A549 (cell line): Measurements from ENCODE around the gene AFAP1. TPM values are rescaled to one million over a fixed set of nuclear protein-coding genes. Genes with fewer than 3 reads are reported as not detected.

Experiments
- ATAC-seq, 2 experiments: fragments of 200-7000 bp in 1 of 2; fragments of >200 bp in 1 of 2; cut with Nextera tagmentation in 1 of 2; cut with Tn5 transposase in 1 of 2; 3 replicates each; pipeline versions ENCODE4 v1.8.0 to v1.9.1; 2018 to 2020; ENCODE audit warnings: mild to moderate bottlenecking in 1 of 2, moderate library complexity in 1 of 2
- CTCF ChIA-PET: fragments of 300-600 bp; sonication (Branson Sonifier 250); formaldehyde crosslinking; extraction: SDS; loops from one replicate; lab custom pipeline; 2021; ENCODE audit warnings: antibody characterized with exemption, inconsistent platforms; lab: Yijun Ruan, JAX
- POLR2A ChIA-PET: fragments of 350-600 bp; formaldehyde crosslinking; extraction: SDS; loops from one replicate; lab custom pipeline; 2021; ENCODE audit warnings: antibody characterized with exemption, inconsistent platforms; lab: Yijun Ruan, JAX
- DNase-seq, 2 experiments: peaks; one replicate each; pipeline versions ENCODE4 v3.0.0 to v3.0.0-alpha.2; 2011 to 2016; ENCODE audit warnings: low read depth in 1 of 2, low spot score in 1 of 2
- FAIRE-seq: peaks from 2 replicates; lab custom pipeline; 2011; peaks lifted over from hg19 to GRCh38; lab: Jason Lieb, UNC
- H3K27ac ChIP-seq, 2 experiments: fragments of >200 bp; sonication (Bioruptor Twin); formaldehyde crosslinking; 3 replicates each; pipeline ENCODE4 v1.5.1; 2016 to 2017
- H3K4me1 ChIP-seq: fragments of >200 bp; sonication (Bioruptor Twin); formaldehyde crosslinking; 3 replicates; pipeline ENCODE4 v1.6.1; 2016
- H3K4me2 ChIP-seq: fragments of >200 bp; sonication (Bioruptor Twin); formaldehyde crosslinking; 3 replicates; pipeline ENCODE4 v1.6.1; 2016
- H3K4me3 ChIP-seq: fragments of >200 bp; sonication (Bioruptor Twin); formaldehyde crosslinking; 3 replicates; pipeline ENCODE4 v1.5.1; 2016
- H3K9me3 ChIP-seq: fragments of >200 bp; sonication (Bioruptor Twin); formaldehyde crosslinking; 3 replicates; pipeline ENCODE4 v1.6.1; 2016
- CBX8 ChIP-seq: fragments of 200-600 bp; sonication (generic); IDR thresholded peaks from 2 replicates; pipeline ENCODE4 v1.6.1; 2016
- CHD4 ChIP-seq: fragments of 200-600 bp; sonication (generic); IDR thresholded peaks from 2 replicates; pipeline ENCODE4 v1.6.1; 2016; ENCODE audit warnings: antibody characterized with exemption, mild to moderate bottlenecking, borderline replicate concordance
- EHF ChIP-seq: fragments of 250-450 bp; sonication (Bioruptor Pico); IDR thresholded peaks from 2 replicates; pipeline ENCODE4 v1.5.0; 2020; ENCODE audit warnings: mild to moderate bottlenecking
- FOXS1 ChIP-seq: fragments of 250-450 bp; sonication (Bioruptor Pico); IDR thresholded peaks from 2 replicates; pipeline ENCODE4 v1.5.0; 2020; ENCODE audit warnings: mild to moderate bottlenecking, moderate library complexity
- GATA3 ChIP-seq: IDR thresholded peaks from 2 replicates; pipeline ENCODE4 v1.6.1; 2012; ENCODE audit warnings: borderline replicate concordance
- HES2 ChIP-seq: fragments of >200 bp; sonication (Bioruptor Twin); formaldehyde crosslinking; IDR thresholded peaks from 2 replicates; pipeline ENCODE4 v1.6.1; 2016
- HEYL ChIP-seq: fragments of 250-450 bp; sonication (Bioruptor Pico); IDR thresholded peaks from 2 replicates; pipeline ENCODE4 v1.8.0; 2021; ENCODE audit warnings: mild to moderate bottlenecking, moderate library complexity
- HMGXB4 ChIP-seq: fragments of 250-450 bp; sonication (Bioruptor Pico); IDR thresholded peaks from 2 replicates; pipeline ENCODE4 v1.5.0; 2021; ENCODE audit warnings: mild to moderate bottlenecking, moderate library complexity, borderline replicate concordance
- HOXA7 ChIP-seq: fragments of 250-450 bp; sonication (Bioruptor Pico); IDR thresholded peaks from 2 replicates; pipeline ENCODE4 v1.5.0; 2020; ENCODE audit warnings: mild to moderate bottlenecking, moderate library complexity
- JUN ChIP-seq, 2 experiments: fragments of >200 bp; sonication (Bioruptor Twin); formaldehyde crosslinking; IDR thresholded peaks; 2 replicates in 1 of 2; 3 replicates in 1 of 2; pipeline ENCODE4 v1.6.1; 2016 to 2017
- JUNB ChIP-seq: fragments of >200 bp; sonication (Bioruptor Twin); formaldehyde crosslinking; IDR thresholded peaks from 2 replicates; pipeline ENCODE4 v1.6.1; 2016
- KDM1A ChIP-seq: fragments of 200-600 bp; sonication (generic); IDR thresholded peaks from 2 replicates; pipeline ENCODE4 v1.6.1; 2016; ENCODE audit warnings: low read depth, mild to moderate bottlenecking
- MAZ ChIP-seq: fragments of 150-350 bp; IDR thresholded peaks from 2 replicates; pipeline ENCODE4 v1.6.1; 2014; ENCODE audit warnings: antibody characterized with exemption, low read depth, low read length, borderline replicate concordance
- NPAS2 ChIP-seq: fragments of 250-450 bp; sonication (Bioruptor Pico); IDR thresholded peaks from 2 replicates; pipeline ENCODE4 v1.8.0; 2022; ENCODE audit warnings: mild to moderate bottlenecking, moderate library complexity, borderline replicate concordance
- RAD21 ChIP-seq, 2 experiments: fragments of >200 bp in 1 of 2; sonication (Bioruptor Twin) in 1 of 2; formaldehyde crosslinking in 1 of 2; IDR thresholded peaks in 1 of 2; conservative IDR thresholded peaks in 1 of 2; 2 replicates in 1 of 2; 3 replicates in 1 of 2; pipeline ENCODE4 v1.6.1; 2012 to 2018; ENCODE audit warnings: inconsistent platforms in 1 of 2
- RARB ChIP-seq: fragments of 250-450 bp; sonication (Bioruptor Pico); IDR thresholded peaks from 2 replicates; pipeline ENCODE4 v1.8.0; 2021; ENCODE audit warnings: mild to moderate bottlenecking, moderate library complexity
- TP53 ChIP-seq: fragments of 250-450 bp; sonication (Bioruptor Pico); IDR thresholded peaks from 2 replicates; pipeline ENCODE4 v1.5.0; 2021; ENCODE audit warnings: mild to moderate bottlenecking, moderate library complexity
- ZFP36 ChIP-seq: fragments of 450-650 bp; IDR thresholded peaks from 2 replicates; pipeline ENCODE4 v1.6.1; 2014; ENCODE audit warnings: borderline replicate concordance; ENCODE audit not compliant: partially characterized antibody
- ZNF302 ChIP-seq: fragments of 250-450 bp; sonication (Bioruptor Pico); IDR thresholded peaks from 2 replicates; pipeline ENCODE4 v1.9.0; 2021; ENCODE audit warnings: inconsistent platforms, mild to moderate bottlenecking, moderate library complexity
- WGBS: methylation state at CpG from one replicate; pipeline ENCODE4 v1.1.6; 2017; ENCODE audit errors: missing lambda C conversion rate; 5-methylcytosine and 5-hydroxymethylcytosine counted together
- polyA plus RNA-seq, 4 experiments: library from polyadenylated mRNA; depleted of rRNA in 3 of 4; stranded (reverse); fragments of >200 nt; fragmentation: RNase III in 1 of 4; extraction: RNeasy Plus Mini Kit Qiagen cat#74134 plus additional on column Dnase treatment in 1 of 4; gene quantifications; 2 replicates in 3 of 4; 3 replicates in 1 of 4; pipeline ENCODE4 v1.2.3, GENCODE V29; 2011 to 2017
- TF ChIP-seq, protein P1 (sequence below): IDR thresholded peaks from 2 replicates; pipeline ENCODE4 v1.6.1; 2012
- TF ChIP-seq, protein P2 (sequence below): fragments of >200 bp; sonication (Bioruptor Twin); formaldehyde crosslinking; IDR thresholded peaks from 3 replicates; pipeline ENCODE4 v1.6.1; 2016
- TF ChIP-seq, protein P3 (sequence below): IDR thresholded peaks from 2 replicates; pipeline ENCODE4 v1.6.1; 2012; ENCODE audit warnings: low read depth, borderline replicate concordance

The AFAP1 gene
- polyA plus RNA-seq, 2 of the 4 experiments (the other 2 are of a cell fraction) = 25.4 to 29.6 TPM

DNA sequence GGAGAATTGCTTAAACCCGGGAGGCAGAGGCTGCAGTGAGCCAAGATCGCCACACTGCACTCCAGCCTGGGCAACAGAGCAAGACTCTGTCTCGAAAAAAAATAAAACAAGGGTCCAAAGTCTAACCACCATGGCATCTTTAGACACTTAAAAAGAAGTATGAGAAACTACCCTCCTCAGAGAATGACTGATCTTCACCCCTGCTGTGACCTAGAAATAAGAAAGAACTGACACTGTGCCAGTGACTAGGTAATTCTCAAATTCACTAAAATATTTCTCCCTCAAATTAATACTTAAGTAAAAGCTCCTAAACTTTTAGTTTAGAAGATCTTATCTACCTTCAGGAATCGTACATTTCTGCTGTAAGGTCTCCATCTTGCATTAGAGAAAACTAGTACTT is 80.3 kb downstream of the AFAP1 start:
- Histone ChIP-seq H3K4me1 (peaks cover 79% of the 10 kb centered on the region), H3K4me3 (no peak overlapping the region), H3K27ac (peak overlapping the region; percentile 88 to 90), H3K4me2 (peak overlapping the region; percentile 12; the same call in 2 of the 3 replicates), H3K9me3 (no peaks in the 10 kb centered on the region)
- no peak for ATAC-seq
- ChIA-PET CTCF (interaction anchor here (2.1 kb wide), 1 partner anchor 9 kb away, joined by 9 read pairs; no protein-coding TSS in a partner anchor), POLR2A (no interaction called here)
- WGBS = 61% methylated on average over 4 of the region's 4 CpGs
- FAIRE-seq = no peak
- no peak for DNase-seq
- no peak for TF ChIP-seq MAZ
- no peak for TF ChIP-seq CBX8
- TF ChIP-seq HEYL (CRISPR knock-in tag) = no peak
- no peak for TF ChIP-seq HMGXB4 (CRISPR knock-in tag)
- TF ChIP-seq GATA3 = no peak
- no peak for TF ChIP-seq NPAS2 (CRISPR knock-in tag)
- TF ChIP-seq ZNF302 (CRISPR knock-in tag) = no peak
- no peak for TF ChIP-seq RARB
- no peak for TF ChIP-seq CHD4
- no peak for TF ChIP-seq JUN (IDR thresholded peaks at IDR 0.05)
- TF ChIP-seq HES2 = no peak
- no peak for TF ChIP-seq JUNB

- H3K4me2 ChIP-seq = peak overlapping the region; percentile 52
- CTCF ChIA-PET = interaction anchor here (2.1 kb wide), 1 partner anchor 8 kb away, joined by 9 read pairs; no protein-coding TSS in a partner anchor
- peak overlapping the region; percentile 88 to 90 for H3K27ac ChIP-seq
Measured at GRCh38 chr4:7858498-7858897, 81.2 kb downstream of the AFAP1 start.

More at GRCh38 chr4:7858498-7858897, 81.2 kb downstream of the AFAP1 start:
- ATAC-seq (no peak), FAIRE-seq (no peak), DNase-seq (no peak)
- no peak overlapping the region for H3K4me3 ChIP-seq
- POLR2A ChIA-PET = no interaction called here
- WGBS = 72% methylated on average over 5 of the region's 5 CpGs
- peaks cover 82% of the 10 kb centered on the region for H3K4me1 ChIP-seq
- TF ChIP-seq EHF (CRISPR knock-in tag) (no peak), MAZ (no peak), HOXA7 (CRISPR knock-in tag) (no peak), TP53 (CRISPR knock-in tag) (no peak), ZNF302 (CRISPR knock-in tag) (no peak), CHD4 (no peak), HMGXB4 (CRISPR knock-in tag) (no peak), NPAS2 (CRISPR knock-in tag) (no peak), JUNB (no peak), FOXS1 (CRISPR knock-in tag) (no peak), ZFP36 (no peak), KDM1A (no peak), RAD21 (conservative IDR thresholded peaks at IDR 0.05 in 1 of 2, IDR thresholded peaks at IDR 0.05 in 1 of 2) (no peak)
- TF ChIP-seq, protein P1, sequence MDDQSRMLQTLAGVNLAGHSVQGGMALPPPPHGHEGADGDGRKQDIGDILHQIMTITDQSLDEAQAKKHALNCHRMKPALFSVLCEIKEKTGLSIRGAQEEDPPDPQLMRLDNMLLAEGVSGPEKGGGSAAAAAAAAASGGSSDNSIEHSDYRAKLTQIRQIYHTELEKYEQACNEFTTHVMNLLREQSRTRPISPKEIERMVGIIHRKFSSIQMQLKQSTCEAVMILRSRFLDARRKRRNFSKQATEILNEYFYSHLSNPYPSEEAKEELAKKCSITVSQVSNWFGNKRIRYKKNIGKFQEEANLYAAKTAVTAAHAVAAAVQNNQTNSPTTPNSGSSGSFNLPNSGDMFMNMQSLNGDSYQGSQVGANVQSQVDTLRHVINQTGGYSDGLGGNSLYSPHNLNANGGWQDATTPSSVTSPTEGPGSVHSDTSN = no peak
- TF ChIP-seq, protein P2, sequence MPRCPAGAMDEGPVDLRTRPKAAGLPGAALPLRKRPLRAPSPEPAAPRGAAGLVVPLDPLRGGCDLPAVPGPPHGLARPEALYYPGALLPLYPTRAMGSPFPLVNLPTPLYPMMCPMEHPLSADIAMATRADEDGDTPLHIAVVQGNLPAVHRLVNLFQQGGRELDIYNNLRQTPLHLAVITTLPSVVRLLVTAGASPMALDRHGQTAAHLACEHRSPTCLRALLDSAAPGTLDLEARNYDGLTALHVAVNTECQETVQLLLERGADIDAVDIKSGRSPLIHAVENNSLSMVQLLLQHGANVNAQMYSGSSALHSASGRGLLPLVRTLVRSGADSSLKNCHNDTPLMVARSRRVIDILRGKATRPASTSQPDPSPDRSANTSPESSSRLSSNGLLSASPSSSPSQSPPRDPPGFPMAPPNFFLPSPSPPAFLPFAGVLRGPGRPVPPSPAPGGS = no peak
- TF ChIP-seq, protein P3, sequence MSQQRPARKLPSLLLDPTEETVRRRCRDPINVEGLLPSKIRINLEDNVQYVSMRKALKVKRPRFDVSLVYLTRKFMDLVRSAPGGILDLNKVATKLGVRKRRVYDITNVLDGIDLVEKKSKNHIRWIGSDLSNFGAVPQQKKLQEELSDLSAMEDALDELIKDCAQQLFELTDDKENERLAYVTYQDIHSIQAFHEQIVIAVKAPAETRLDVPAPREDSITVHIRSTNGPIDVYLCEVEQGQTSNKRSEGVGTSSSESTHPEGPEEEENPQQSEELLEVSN = no peak
- TF ChIP-seq, all 56 proteins: peak for 0
- no peaks in the 10 kb centered on the region for H3K9me3 ChIP-seq
